ENCODE measurements around the gene LAMA3. TPM values are rescaled to one million over a fixed set of nuclear protein-coding genes. Genes with fewer than 3 reads are reported as not detected.

LAMA3 gene
- total RNA-seq, 2 donors from 2014 or later: 31.9 to 41.3 TPM

- TF ChIP-seq CTCF (IDR thresholded peaks at IDR 0.05): no peak
- H3K36me3 ChIP-seq: no peaks in the 10 kb centered on the region
- H3K9ac ChIP-seq (ENCODE audit: low read depth in 2 of 2, low read length in 2 of 2): no peak overlapping the region
- intact Hi-C loops (cut with DNase I): no loop called here
- no peak for DNase-seq
- no peak overlapping the region for H3K4me3 ChIP-seq
- no peak overlapping the region for H3K27ac ChIP-seq
- no peaks in the 10 kb centered on the region for H3K4me1 ChIP-seq
- no peaks in the 10 kb centered on the region for H3K27me3 ChIP-seq
- H3K9me3 ChIP-seq: no peaks in the 10 kb centered on the region
Observed at GRCh38 chr18:23733895-23734294, 44.6 kb downstream of the LAMA3 start.

GRCh38 chr18:23735021-23735464 lies 45.8 kb downstream of the LAMA3 start:
- intact Hi-C loops (cut with DNase I): no loop called here
- no peaks in the 10 kb centered on the region for H3K27me3 ChIP-seq
- H3K9ac ChIP-seq (ENCODE audit: low read depth in 2 of 2, low read length in 2 of 2): no peak overlapping the region
- H3K9me3 ChIP-seq: no peaks in the 10 kb centered on the region
- H3K36me3 ChIP-seq: no peaks in the 10 kb centered on the region
- peak; percentile 35 for DNase-seq
- H3K4me3 ChIP-seq: no peak overlapping the region
- no peak overlapping the region for H3K27ac ChIP-seq
- H3K4me1 ChIP-seq: no peaks in the 10 kb centered on the region
- TF ChIP-seq CTCF (IDR thresholded peaks at IDR 0.05): no peak

GRCh38 chr18:23737578-23737977 lies 48.3 kb downstream of the LAMA3 start:
- intact Hi-C loops (cut with DNase I): no loop called here
- Histone ChIP-seq H3K9me3 (no peaks in the 10 kb centered on the region), H3K4me3 (no peak overlapping the region), H3K9ac (ENCODE audit: low read depth in 2 of 2, low read length in 2 of 2) (no peak overlapping the region), H3K36me3 (no peaks in the 10 kb centered on the region), H3K27ac (no peak overlapping the region), H3K27me3 (no peaks in the 10 kb centered on the region), H3K4me1 (no peaks in the 10 kb centered on the region)
- TF ChIP-seq CTCF (IDR thresholded peaks at IDR 0.05): no peak
- DNase-seq: no peak

- no peak for DNase-seq
- Histone ChIP-seq H3K9ac (ENCODE audit: low read depth in 2 of 2, low read length in 2 of 2) (no peak overlapping the region), H3K4me3 (no peak overlapping the region), H3K36me3 (no peaks in the 10 kb centered on the region), H3K27ac (no peak overlapping the region), H3K9me3 (no peaks in the 10 kb centered on the region), H3K4me1 (no peaks in the 10 kb centered on the region), H3K27me3 (no peaks in the 10 kb centered on the region)
- TF ChIP-seq CTCF (IDR thresholded peaks at IDR 0.05): no peak
- intact Hi-C loops (cut with DNase I): no loop called here
Observed at GRCh38 chr18:23738151-23738550, 48.9 kb downstream of the LAMA3 start.

GRCh38 chr18:23738575-23738974 lies 49.3 kb downstream of the LAMA3 start:
- no peak for DNase-seq
- Histone ChIP-seq H3K9me3 (no peaks in the 10 kb centered on the region), H3K4me1 (no peaks in the 10 kb centered on the region), H3K27ac (no peak overlapping the region), H3K36me3 (no peaks in the 10 kb centered on the region), H3K9ac (ENCODE audit: low read depth in 2 of 2, low read length in 2 of 2) (no peak overlapping the region), H3K4me3 (no peak overlapping the region), H3K27me3 (no peaks in the 10 kb centered on the region)
- TF ChIP-seq CTCF (IDR thresholded peaks at IDR 0.05): no peak
- intact Hi-C loops (cut with DNase I): no loop called here

Data from colonic mucosa (tissue), 4 donors.